GM21723 (cell line): ENCODE data around the gene DYNLL2.
"Not testable (repeated sequence)": the region's sequence is repeated elsewhere in the genome, so short reads cannot be mapped to it uniquely, and the experiment has no call there.

Source experiments
- ATAC-seq: cut with Tn5 transposase; IDR thresholded peaks from one replicate; pipeline ENCODE4 v1.9.1; 2021; ENCODE audit warnings: mild to moderate bottlenecking, moderate library complexity; ENCODE audit not compliant: unreplicated experiment

DYNLL2 gene

GRCh38 chr17:58100506-58100905 lies 17.3 kb downstream of the DYNLL2 start:
- no peak for ATAC-seq

DNA sequence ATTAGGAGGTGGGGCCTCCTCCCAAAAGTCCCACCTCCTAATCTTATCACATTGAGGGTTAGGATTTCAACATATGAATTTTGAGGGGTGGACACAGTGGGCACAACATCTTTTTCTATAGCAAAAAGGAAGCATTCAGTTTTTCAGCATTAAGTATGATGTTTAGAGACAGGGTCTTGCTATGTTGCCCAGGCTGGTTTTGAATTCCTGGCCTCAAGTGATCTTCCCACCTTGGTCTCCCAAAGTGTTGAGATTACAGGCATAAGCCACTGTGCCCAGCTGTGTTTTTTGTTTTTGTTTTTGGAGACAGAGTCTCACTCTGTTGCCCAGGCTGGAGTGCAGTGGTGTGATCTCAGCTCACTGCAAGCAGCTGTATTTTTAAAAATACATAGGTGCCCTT lies 18.7 kb downstream of the DYNLL2 start:
- not testable (repeated sequence) for ATAC-seq

DNA sequence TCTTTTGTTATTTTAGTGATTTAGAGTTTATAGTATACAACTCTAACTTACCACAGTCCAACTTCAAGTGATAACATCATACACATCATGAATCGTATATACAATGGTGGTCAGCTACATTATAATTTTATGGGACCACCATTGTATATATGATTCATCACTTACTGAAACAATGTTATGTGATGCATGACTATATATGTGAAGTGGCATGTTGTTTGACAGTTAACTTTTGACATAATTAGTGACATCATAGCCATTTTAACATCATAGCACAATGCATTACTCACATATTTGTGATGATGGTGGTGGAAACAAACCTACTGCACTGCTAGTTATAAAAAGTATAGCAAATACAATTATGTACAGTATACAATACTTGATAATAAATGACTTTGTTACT lies 21.9 kb downstream of the DYNLL2 start:
- no peak for ATAC-seq

DNA sequence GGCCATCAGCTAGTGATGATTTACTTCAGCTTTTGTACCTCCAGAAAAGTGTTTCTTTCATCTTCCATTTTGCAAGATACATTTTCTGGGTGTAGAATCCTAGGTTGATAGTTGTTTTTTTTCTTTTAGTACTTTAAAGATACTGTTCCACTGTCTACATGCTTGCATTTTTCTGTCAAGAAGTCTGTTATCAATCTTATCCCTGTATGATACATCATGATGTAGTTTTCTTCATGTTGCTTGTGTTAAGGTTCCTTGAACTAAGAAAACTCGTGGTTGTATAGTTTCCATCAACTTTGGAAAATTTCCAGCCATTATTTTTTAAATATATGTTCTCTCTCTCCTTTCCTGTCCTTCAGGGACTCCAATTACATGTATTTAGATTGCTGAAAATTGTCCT lies 24.1 kb downstream of the DYNLL2 start:
- ATAC-seq: no peak

DNA sequence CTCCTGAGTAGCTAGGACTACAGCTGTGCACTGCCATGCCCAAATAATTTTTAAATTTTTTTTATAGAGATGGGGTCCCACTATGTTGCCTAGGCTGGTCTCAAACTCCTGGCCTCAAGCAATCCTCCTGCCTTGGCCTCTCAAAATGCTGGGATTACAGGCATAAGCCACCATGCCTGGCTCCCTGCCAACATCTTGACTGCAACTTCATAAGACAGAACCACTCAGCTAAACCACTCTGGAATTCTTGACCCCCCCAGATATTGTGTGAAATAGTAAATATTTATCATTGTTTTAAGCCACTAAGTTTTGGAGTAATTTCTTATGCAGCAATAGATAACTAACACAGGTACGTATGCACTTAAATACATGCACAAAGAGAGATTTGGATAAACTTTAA lies 26.0 kb downstream of the DYNLL2 start:
- no peak for ATAC-seq

GRCh38 chr17:58110012-58110411 lies 26.8 kb downstream of the DYNLL2 start:
- ATAC-seq: no peak

GRCh38 chr17:58111676-58112075 lies 28.5 kb downstream of the DYNLL2 start:
- ATAC-seq: no peak

GRCh38 chr17:58112970-58113631 lies 29.9 kb downstream of the DYNLL2 start:
- ATAC-seq: no peak

- no peak for ATAC-seq
Measured at GRCh38 chr17:58113947-58114346, 30.7 kb downstream of the DYNLL2 start.

DNA sequence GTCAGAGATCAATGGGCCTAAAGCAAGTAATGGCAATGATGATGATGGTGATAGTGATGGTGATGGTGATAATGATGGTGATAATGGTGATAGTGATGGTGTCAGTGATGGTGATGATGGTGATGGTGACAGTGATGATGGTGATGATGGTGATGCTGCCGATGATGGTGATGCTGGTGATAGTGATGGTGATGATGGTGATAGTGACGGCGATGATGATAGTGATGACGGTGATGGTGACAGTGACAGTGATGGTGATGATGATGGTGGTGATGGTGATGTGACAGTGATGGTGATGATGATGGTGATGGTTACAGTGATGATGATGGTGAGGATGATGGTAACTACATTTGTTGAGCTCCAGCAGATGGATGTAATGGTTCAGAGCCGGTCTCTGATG lies 34.2 kb downstream of the DYNLL2 start:
- no peak for ATAC-seq

GRCh38 chr17:58119491-58119890 lies 36.3 kb downstream of the DYNLL2 start:
- no peak for ATAC-seq

GRCh38 chr17:58120195-58120822 lies 37.1 kb downstream of the DYNLL2 start:
- no peak for ATAC-seq

- ATAC-seq: no peak
Measured at GRCh38 chr17:58121925-58122324, 38.7 kb downstream of the DYNLL2 start.

GRCh38 chr17:58127846-58128245 lies 44.6 kb downstream of the DYNLL2 start:
- ATAC-seq: no peak

- not testable (repeated sequence) for ATAC-seq
Measured at GRCh38 chr17:58132697-58133096, 49.5 kb downstream of the DYNLL2 start.

GRCh38 chr17:58136669-58137279 lies 53.6 kb downstream of the DYNLL2 start:
- ATAC-seq: no peak

- ATAC-seq: no peak
Measured at GRCh38 chr17:58141505-58141904, 58.3 kb downstream of the DYNLL2 start.

DNA sequence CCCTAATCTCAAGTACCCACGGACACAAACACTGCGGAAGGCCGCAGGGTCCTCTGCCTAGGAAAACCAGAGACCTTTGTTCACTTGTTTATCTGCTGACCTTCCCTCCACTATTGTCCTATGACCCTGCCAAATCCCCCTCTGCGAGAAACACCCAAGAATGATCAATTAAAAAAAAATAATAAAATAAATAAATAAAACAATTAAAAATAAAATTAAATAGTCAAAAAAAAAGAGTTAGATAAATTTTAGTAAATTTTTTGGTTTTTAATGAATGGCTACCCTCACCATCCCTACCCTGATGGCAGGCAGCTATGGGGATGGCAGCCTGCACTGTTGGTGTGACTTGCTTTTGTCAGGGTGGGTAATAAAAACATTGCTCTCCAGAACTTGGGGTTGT lies 60.1 kb downstream of the DYNLL2 start:
- ATAC-seq: not testable (repeated sequence)

- no peak for ATAC-seq
Measured at GRCh38 chr17:58144801-58145200, 61.6 kb downstream of the DYNLL2 start.
